Fibroblast of peridontal ligament (primary cell): ENCODE measurements around the gene FGF12.

Source experiments
- DNase-seq: peaks from one replicate; pipeline ENCODE4 v3.0.0-alpha.2; 2010; ENCODE audit errors: extremely low read depth

FGF12 gene

DNA sequence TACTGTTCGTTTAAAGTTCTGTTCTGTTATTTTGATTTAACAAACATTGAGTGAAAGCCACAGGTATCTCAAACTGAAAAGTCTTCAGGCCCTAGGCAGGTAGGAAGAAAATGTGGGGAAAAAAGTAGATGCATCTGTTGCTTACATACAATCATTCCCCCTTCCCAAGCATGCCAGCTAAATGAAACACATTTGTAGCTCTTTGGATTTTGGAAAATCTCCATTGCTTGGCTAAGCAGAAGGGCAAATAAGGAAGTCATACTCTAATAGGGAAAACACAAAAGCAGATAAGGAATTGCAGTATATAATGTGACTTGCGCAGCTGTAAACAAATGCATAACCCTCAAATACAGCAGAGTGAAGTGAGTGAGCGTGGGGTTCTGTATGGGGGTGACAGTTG is 375.9 kb downstream of the FGF12 start:
- no peak for DNase-seq

GRCh38 chr3:192340031-192340430 is 387.3 kb downstream of the FGF12 start:
- no peak for DNase-seq

GRCh38 chr3:192339214-192339613 is 388.1 kb downstream of the FGF12 start:
- DNase-seq = no peak

DNA sequence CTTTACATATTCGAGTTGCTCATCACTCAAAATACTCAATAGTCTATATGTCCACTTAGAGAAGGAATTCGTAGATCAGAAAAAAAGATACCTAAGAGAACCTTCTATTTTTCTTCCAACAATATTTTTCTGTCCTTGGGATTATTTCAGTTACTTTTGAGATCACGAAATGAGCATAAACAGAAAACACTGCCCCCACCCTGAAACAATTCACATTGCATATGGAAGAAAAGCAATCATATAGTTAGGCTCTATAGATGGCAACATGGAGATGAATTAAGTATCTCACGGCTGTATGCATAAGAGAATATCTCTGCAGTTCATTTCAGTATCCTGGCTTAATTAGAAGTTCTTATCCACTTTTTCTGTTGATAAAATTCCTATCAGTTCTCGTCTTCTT is 391.1 kb downstream of the FGF12 start:
- DNase-seq = no peak

DNA sequence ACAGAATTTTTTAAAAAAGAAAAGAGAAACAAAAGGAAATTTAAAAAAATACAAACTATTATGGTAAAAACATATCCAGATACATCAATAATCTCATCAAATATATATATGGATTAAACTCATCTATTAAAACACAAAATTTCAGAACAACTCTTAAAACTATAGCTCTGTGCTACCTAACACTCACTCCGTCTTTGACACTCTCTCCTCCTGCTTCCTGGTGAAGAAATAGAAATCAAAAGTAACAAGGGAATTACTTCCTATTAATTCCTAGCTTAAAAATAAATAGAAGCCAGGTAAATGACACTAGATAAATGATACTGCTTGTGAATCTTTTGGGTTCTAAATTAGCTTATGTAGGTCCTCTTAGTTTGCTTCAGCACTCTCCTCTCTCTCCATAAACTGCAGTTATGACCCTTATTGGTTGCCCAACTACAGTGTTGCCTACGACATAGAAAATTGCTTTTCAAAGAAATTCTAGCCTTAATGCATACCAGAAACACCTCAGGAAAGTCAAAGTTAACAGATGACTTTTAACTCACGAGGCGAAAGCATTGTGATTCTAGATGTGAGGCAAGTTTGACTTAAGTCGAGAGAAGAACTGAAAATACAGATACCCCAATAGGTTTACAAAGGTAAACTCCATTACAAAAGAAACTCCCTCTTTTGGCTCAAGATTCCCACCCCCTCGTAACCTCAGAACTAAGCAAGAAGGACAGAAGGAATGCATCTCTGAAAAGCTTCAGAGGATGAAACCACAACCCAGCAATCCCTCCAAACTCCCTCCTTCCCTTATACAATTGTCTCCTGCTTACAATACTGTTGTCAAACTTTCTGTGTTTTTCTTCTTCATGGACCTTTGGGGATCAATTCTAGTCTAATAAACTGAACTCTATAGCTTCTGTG is 394.7 kb downstream of the FGF12 start:
- no peak for DNase-seq

DNA sequence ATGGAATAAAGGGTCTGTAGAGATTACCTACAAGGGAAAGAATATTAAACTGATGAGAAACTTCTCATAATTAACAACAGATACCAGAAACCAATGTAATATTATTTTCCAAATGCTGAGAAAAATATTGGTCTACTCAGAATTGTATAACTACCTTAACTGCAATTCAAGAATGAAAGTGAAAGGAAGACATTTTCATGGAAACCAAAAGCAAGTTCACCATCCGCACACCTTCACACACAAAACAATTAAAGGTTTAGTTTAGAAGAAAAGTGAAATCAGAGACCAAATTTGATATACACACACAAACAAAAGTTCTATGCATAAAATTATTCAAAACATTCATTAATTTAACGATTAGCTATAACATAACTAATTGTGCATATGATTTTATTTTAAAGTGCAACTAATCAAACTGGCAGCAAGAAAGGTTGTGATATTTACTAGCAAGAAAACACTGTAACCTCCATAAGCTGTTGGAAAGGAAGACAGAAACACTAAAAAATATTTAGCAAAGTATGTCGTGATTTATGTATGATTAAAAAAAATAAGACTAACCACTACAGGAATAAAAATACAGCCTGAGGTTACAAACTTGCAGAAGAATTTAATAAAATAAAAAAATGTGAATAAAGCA is 395.5 kb downstream of the FGF12 start:
- DNase-seq = no peak

DNA sequence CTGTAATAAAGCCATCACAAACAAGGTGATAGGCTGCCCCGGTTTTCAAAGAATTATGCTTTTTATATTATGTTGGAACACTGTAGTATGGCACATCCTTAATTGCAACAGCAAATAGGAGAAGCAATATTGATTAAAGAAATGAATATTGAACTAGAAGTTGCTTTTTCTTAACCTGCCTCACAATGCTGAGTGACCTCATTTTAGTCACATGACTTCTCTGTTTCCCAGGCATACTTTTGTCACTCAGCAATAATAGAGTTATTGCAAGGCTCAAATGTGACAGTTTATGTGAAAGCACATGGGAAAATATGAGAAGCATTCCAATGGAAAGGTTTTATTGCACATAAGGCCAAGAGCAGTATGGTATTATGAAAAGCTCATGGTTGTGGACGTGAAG is 400.7 kb downstream of the FGF12 start:
- no peak for DNase-seq

DNA sequence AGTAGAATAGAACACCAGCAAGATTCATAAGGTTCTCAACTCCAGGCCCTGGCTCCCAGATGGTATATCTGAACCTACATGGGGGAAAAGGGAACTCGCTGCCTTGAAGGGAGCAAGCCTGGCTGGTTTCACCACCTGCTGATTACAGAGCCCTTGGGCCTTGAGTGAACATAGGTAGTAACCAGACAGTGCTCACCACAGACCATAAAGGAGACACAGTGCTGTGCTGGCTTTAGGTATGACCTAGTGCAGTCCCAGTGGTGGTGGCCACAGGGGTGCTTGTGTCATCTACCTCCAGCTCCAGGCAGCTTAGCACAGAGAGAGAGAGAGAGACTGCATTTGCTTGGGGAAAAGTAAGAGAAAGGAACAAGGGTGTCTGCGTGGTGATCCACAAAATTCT is 409.8 kb downstream of the FGF12 start:
- no peak for DNase-seq

DNA sequence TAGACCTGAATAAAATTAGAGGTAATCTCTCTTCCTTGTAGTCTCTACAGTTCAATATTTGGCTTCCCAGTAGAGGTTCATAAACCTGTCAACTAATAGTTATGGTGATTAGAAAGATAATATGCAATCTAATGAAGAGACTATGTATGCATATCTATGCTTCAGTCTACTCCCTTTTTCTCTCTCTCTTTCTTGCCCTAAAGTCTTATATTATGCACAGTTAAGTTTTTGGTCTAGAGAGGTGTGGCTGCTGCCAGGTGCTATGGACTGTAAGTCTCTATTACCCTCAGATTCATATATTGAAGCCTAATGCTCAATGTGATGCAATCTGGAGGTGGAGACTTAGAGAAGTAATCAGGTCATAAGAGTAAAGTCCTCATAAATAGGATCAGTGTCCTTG is 413.7 kb downstream of the FGF12 start:
- no peak for DNase-seq

GRCh38 chr3:192307631-192308030 is 419.7 kb downstream of the FGF12 start:
- DNase-seq = peak; percentile 6

- DNase-seq = no peak
Measured at GRCh38 chr3:192303235-192303634, 424.1 kb downstream of the FGF12 start.

DNA sequence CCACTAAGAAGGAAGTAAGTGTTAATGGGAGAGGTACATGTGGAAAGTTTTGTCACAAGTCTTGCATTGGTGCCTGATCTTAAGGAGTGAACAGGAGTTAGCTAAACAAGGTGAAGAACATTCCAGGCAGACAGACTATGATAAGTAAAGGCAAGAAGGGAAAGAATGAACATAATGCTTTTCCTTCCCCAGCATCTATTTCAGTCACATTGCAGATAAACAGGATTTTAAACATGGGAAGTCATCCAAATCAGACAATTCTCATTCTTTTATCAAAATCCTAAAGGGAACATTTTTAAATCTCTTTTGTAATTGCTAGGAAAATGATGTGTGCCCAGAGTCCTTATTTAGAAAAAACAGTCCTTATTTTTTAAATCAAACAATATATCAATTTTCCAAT is 424.6 kb downstream of the FGF12 start:
- DNase-seq = no peak

DNA sequence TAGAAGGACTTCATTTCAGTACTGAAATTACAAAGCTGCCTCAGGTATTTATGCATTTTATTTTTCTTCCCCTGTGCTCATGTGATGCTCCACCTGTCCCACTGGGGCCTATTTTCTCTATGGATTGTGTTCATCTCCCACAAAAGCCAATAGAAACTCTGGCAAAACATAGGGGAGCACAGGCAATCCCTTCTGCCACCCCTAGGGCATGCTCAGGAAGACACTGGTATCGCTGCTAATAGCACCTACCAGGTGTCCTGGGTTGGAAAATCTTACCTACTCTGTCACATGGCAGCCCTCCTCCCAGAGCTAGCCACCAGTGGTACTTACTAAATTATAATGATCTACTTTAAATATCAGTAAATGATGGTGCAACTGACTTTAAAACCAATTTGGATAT is 427.4 kb downstream of the FGF12 start:
- no peak for DNase-seq

- DNase-seq = no peak
Measured at GRCh38 chr3:192296845-192297244, 430.5 kb downstream of the FGF12 start.

DNA sequence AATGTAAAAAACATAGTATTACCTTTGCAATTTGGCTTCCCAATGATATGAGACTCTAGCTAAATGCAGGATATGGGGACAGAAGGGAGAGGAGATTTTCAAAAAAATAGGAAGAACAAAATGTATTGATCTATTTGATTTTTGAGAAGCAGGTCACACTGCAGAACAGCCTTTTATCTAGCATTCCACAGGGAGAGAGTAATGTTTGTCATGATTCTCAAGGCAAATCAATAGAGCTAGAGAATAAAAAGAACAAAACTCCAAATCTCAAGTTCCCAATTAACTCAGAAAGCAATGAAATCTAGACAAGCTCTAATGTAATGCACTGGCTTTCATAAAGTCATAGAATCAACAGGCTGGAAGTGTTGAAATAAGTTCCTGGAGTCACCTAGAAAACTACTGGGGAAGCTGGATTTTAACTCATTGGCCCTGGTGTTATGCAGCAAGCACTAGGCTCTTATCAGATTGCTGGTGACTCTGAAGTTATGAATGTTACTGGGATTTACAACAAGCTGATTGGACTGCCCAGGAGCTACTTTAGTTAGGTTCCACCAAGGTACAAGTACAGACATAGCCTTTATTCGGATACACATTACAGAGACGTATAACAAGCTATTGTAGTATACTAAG is 442.8 kb downstream of the FGF12 start:
- DNase-seq = no peak

GRCh38 chr3:192281207-192281880 is 446.0 kb downstream of the FGF12 start:
- DNase-seq = no peak

GRCh38 chr3:192279664-192280063 is 447.7 kb downstream of the FGF12 start:
- DNase-seq = no peak

GRCh38 chr3:192277477-192277876 is 449.9 kb downstream of the FGF12 start:
- DNase-seq = no peak

- DNase-seq = peak; percentile 3
Measured at GRCh38 chr3:192275741-192276355, 451.5 kb downstream of the FGF12 start.

- DNase-seq = no peak
Measured at GRCh38 chr3:192273697-192274010, 453.7 kb downstream of the FGF12 start.

DNA sequence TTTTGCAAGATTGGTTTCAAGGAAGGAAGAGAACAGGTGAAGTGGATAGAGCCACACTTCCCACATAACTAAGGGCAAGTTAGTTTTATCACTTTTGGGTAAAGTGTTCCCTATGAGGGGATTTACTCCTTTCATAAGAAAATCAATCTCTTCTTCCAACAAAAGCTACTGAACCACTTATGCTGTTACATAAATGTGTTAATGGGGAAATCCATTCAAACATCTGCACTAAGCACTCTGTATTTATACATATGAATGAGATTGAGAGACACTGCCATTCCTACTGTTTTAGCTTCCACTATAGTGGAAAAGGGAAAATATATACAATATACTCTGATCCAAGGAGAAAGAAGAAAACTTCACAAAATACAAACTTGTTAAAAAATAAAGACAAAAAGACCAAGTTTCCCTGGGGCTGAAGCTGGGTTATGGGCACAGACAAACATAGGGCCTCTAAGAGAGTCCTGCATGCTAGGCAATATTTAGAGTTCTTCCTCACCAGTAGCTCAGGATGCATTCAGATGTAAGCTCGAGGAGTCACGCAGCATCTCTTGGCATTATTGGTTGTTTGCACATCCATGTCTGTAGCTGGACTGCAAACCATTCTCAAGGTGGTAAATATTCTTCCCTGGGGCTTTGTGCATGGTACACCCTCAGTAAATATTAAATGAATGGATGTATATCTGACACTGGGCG is 454.2 kb downstream of the FGF12 start:
- no peak for DNase-seq
